IMR-90 (cell line): ENCODE data around the gene POLD3.

Experiments
- BHLHE40 ChIP-seq: fragments of 150-350 bp; IDR thresholded peaks from 2 replicates; pipeline ENCODE4 v1.6.1; 2016; ENCODE audit warnings: mild to moderate bottlenecking, low read depth, low read length
- CEBPB ChIP-seq: IDR thresholded peaks from 2 replicates; pipeline ENCODE4 v1.6.1; 2012; ENCODE audit warnings: low read depth, low read length, improper control_type of control experiment
- CHD1 ChIP-seq: IDR thresholded peaks from 2 replicates; pipeline ENCODE4 v1.6.1; 2012; ENCODE audit warnings: low read depth, low read length, improper control_type of control experiment
- CTCF ChIP-seq: conservative IDR thresholded peaks from 2 replicates; pipeline ENCODE4 v1.5.1; 2012; ENCODE audit warnings: mild to moderate bottlenecking, low read depth, low read length, improper control_type of control experiment
- MAFK ChIP-seq: IDR thresholded peaks from 2 replicates; pipeline ENCODE4 v1.6.1; 2012; ENCODE audit warnings: low read depth, low read length, improper control_type of control experiment
- MAZ ChIP-seq: IDR thresholded peaks from 2 replicates; pipeline ENCODE4 v1.6.1; 2012; ENCODE audit warnings: low read depth, mild to moderate bottlenecking, low read length, improper control_type of control experiment, moderate library complexity, borderline replicate concordance
- MXI1 ChIP-seq: IDR thresholded peaks from 2 replicates; pipeline ENCODE4 v1.6.1; 2012; ENCODE audit warnings: low read depth, mild to moderate bottlenecking, low read length, moderate library complexity, borderline replicate concordance
- POLR2A ChIP-seq: IDR thresholded peaks from 2 replicates; pipeline ENCODE4 v1.6.1; 2012; ENCODE audit warnings: mild to moderate bottlenecking, low read depth, low read length
- RCOR1 ChIP-seq: IDR thresholded peaks from 2 replicates; pipeline ENCODE4 v1.6.1; 2012; ENCODE audit warnings: mild to moderate bottlenecking, low read length, improper control_type of control experiment; ENCODE audit not compliant: insufficient replicate concordance
- RFX5 ChIP-seq: IDR thresholded peaks from 2 replicates; pipeline ENCODE4 v1.8.0; 2012; ENCODE audit warnings: low read depth, mild to moderate bottlenecking, low read length, moderate library complexity
- SMC3 ChIP-seq: fragments of 150-350 bp; IDR thresholded peaks from 2 replicates; pipeline ENCODE4 v1.6.1; 2016; ENCODE audit warnings: low read depth, mild to moderate bottlenecking, antibody characterized with exemption, low read length, moderate library complexity
- USF2 ChIP-seq: fragments of 150-350 bp; IDR thresholded peaks from 2 replicates; pipeline ENCODE4 v1.6.1; 2017; ENCODE audit warnings: mild to moderate bottlenecking, antibody characterized with exemption, low read length, low read depth

- TF ChIP-seq CTCF (no peak), POLR2A (no peak), RFX5 (no peak), SMC3 (no peak), BHLHE40 (no peak), CEBPB (no peak), RCOR1 (no peak), USF2 (no peak), MAFK (no peak), MXI1 (no peak), CHD1 (no peak), MAZ (no peak)
These were observed 33.7 kb downstream of the POLD3 start for GRCh38 chr11:74626130-74626529.
